ENCODE data around the gene ARHGEF10L.

Gene ARHGEF10L

GRCh38 chr1:17594690-17595601 is 55.4 kb downstream of the ARHGEF10L start:
- DNase-seq, result no peak

DNA sequence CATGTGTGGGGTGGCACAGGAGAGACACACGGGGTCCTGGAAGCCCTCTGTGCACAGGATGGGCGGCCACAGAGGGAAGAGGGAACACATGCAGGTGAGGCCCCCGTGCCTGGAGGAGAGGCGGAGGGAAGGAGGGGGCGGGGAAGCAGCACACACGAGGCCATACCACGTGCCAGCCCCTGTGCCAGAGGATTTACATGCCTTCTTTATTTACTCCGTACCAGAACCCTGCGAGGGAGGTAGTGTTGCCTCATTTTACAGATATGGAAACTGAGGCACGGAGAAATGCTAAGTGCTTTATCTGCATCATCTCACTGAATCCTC is 56.1 kb downstream of the ARHGEF10L start:
- no peak for DNase-seq

GRCh38 chr1:17596186-17596585 is 56.7 kb downstream of the ARHGEF10L start:
- DNase-seq, result no peak

GRCh38 chr1:17596651-17597509 is 57.4 kb downstream of the ARHGEF10L start:
- no peak for DNase-seq

DNA sequence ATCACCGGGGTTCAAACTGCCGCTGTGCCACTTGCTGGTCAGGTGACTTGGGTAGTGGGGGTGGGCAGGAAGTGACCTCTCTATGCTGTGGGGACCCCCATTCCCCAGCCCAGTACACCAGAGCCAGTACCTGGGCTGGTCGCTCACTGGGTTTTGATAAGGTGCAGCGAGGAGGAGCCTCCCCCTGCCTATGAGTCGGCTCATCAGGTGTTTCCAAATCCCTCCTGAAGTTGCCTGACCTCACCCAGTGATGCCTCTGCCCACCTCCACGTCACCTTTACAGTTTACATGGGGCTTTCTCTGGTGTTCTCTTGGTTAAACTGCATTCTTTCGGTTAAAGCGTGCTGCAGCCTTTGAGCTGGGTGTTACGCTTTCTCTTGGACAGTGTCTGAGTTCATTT is 58.2 kb downstream of the ARHGEF10L start:
- no peak for DNase-seq

DNA sequence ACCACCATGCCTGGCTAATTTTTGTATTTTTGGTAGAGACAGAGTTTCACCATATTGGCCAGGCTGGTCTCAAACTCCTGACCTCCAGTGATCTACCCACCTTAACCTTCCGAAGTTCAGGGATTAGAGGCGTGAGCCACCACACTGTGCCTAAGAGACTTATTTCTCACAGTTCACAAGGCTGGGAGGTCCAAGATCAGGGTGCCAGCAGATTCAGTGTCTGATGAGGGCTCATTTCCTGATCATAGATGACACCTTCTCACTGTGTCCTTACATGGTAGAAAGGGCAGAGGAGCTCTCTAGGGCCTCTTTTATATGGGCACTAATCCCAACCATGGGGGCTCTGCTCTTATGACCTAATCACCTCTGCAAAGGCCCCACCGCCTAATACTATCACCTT is 58.8 kb downstream of the ARHGEF10L start:
- no peak for DNase-seq

DNA sequence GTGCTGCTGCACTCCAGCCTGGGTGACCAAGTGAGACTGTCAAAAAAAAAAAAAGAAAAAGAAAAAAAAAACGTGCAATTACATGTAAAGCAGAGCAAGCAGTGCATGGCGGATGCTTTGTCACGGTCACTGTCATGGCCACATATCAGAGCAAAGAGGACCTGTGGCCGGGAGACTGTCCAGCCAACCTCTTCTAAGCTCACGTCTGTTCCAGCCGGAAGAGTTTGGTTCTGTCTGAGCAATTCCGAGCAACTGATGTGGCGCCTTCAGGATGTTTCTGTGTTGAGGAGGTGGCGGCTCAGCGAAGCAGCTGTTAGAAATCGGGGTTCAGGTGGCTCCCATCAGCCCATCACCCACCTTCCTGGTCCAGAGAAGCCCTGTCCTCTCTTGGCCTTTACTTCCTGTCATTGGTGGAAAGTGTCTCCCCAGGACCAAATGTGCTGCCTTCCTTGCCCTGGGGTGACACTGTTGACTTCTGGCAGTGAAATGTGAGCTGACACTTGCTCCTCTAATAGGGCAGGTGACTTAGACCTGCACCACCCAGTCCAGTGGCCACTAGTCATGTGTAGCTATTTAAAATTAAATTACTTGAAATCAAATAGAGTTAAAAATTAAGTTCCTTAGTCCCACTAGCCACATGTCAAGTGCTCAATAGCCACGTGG is 59.9 kb downstream of the ARHGEF10L start:
- no peak for DNase-seq

GRCh38 chr1:17599954-17600300 is 60.4 kb downstream of the ARHGEF10L start:
- DNase-seq, result no peak

DNA sequence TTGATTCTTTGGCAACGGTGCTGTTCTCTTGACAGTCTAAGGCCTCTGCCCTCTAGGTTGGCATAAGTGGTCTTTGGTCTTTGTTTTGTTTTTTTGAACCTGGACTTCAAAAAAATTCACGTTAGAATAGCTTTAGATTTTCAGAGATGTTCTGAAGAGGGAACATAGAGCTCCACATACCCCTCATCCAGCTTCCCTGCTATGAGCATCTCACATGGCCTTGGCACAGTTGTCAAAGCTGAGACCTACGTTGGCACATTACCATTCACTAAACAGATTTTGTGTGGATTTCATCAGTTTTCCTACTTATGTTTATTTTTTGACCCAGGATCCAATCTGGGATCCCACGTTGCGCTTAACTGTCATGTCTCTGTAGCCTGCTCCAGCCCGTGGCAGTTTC is 60.8 kb downstream of the ARHGEF10L start:
- DNase-seq, result no peak

- DNase-seq, result no peak
These were observed 62.3 kb downstream of the ARHGEF10L start for GRCh38 chr1:17601643-17602382.

DNA sequence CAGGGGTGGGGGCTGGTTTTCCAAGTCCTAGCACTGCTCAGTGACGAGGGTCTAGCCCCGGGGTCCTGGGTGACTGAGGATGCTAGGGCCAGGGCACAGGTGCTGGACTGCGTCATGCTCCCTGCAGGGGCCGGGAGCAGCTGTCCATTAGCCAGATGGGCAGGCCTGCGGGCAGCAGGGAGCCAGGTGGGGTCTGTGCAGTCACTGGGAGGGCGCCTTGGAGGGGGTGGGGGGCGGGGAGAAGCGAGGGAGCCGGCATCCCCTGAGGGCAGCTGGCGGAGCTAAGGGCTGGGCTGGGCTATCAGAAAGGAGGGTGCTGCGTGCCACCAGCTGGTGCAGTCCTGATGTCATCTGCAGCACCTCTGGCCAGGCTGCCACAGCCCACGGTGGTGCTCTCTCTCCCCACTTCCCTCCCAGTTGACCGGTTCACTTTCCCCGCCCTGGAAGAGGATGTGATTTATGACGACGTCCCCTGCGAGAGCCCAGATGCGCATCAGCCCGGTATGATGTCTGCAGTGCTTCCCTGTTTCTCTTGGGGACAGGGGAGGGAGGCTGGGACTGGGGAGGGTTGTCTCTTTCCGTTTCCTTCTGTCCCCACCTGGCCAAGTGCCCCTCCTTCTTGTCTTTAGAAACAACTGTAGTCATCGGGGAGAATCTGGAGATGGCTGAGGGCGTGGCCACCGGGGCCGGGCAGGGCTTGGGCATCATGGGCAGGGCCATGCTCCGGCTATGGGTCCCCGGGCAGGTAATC is 63.8 kb downstream of the ARHGEF10L start:
- no peak for DNase-seq

- no peak for DNase-seq
These were observed 66.3 kb downstream of the ARHGEF10L start for GRCh38 chr1:17605582-17606344.

DNA sequence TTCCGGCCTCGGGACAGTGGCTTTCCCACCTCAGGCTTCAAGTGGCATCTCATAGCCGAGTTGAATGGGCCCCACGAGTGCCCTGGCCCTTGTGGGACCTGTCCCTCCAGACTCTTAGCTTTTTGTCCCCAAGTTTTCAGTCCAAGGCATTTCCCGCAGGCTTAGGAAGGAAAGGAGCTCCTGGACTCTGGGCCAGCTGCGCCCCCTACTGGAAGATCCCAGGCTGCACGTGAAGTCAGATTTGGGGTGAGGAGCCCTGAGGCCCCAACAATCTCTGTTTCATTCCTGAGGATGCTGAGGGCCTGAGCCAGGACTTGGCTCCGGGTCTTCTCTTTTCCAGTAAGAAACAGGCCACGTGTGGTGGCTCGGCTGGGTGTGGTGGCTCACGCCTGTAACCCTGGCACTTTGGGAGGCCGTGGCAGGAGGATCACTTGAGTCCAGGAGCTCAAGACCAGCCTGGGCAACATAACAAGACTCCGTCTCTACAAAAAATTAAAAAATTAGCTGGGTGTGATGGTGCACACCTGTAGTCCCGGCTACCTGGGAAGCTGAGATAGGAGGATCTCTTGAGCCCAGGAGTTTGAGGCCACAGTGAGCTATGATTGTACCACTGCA is 67.4 kb downstream of the ARHGEF10L start:
- peak; percentile 8 for DNase-seq

- DNase-seq, result no peak
These were observed 68.4 kb downstream of the ARHGEF10L start for GRCh38 chr1:17607644-17608581.

- DNase-seq, result no peak
These were observed 70.0 kb downstream of the ARHGEF10L start for GRCh38 chr1:17609529-17609928.

- no peak for DNase-seq
These were observed 70.6 kb downstream of the ARHGEF10L start for GRCh38 chr1:17610085-17610484.

DNA sequence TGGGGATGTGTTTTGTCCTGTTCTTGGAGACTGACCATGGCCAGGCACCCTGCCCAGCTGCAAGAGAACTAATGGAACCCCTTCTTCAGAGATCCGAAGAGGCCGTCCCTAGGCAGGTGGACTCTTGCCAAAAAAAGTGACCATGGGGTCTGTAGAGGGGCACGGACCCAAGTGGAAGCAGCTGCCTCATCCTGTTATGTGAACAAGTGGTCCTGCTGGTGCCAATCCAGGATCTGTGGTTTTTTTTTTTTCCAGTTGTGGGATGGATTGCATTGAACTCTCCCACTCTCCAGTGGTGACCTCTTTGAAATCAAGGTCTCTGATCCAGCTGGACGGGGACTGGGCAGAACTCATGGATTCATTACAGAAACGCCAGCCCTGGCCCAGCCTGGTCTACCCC is 71.2 kb downstream of the ARHGEF10L start:
- no peak for DNase-seq

GRCh38 chr1:17611991-17612390 is 72.5 kb downstream of the ARHGEF10L start:
- no peak for DNase-seq

DNA sequence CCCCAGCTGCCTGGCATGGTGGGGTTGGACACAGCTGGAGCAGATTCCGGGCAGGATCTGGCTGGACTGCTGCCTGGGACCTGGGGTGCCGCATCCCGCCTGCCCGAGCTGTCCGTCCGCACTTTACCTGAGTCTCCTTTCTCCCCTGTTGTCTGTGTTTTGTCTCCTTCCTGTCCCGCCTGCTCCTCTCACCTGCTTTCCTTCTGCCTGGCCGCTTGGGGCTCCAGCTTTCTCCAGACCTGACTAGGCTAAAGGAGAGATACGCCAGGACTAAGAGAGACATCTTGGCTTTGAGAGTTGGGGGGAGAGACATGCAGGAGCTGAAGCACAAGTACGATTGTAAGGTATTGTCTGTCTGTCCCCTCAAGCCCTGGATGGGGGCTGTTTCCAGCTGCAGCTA is 73.3 kb downstream of the ARHGEF10L start:
- no peak for DNase-seq

- DNase-seq, result no peak
These were observed 75.1 kb downstream of the ARHGEF10L start for GRCh38 chr1:17614586-17614985.
